ENCODE results near the gene ATP9B.
"Not testable (repeated sequence)": the region's sequence is repeated elsewhere in the genome, so short reads cannot be mapped to it uniquely, and the experiment has no call there.

ATP9B gene

GRCh38 chr18:79147014-79147413 is 77.8 kb downstream of the ATP9B start:
- DNase-seq = no peak

GRCh38 chr18:79151191-79151590 is 82.0 kb downstream of the ATP9B start:
- DNase-seq = no peak

- DNase-seq = no peak
These were observed 87.1 kb downstream of the ATP9B start for GRCh38 chr18:79156327-79156726.

- no peak for DNase-seq
These were observed 95.5 kb downstream of the ATP9B start for GRCh38 chr18:79164706-79165105.

- DNase-seq = no peak
These were observed 97.5 kb downstream of the ATP9B start for GRCh38 chr18:79166702-79167101.

GRCh38 chr18:79167526-79168190 is 98.5 kb downstream of the ATP9B start:
- no peak for DNase-seq

GRCh38 chr18:79169958-79170555 is 100.9 kb downstream of the ATP9B start:
- DNase-seq = no peak

- DNase-seq = not testable (repeated sequence)
These were observed 103.1 kb downstream of the ATP9B start for GRCh38 chr18:79172331-79172730.

GRCh38 chr18:79173742-79174141 is 104.5 kb downstream of the ATP9B start:
- DNase-seq = no peak

- no peak for DNase-seq
These were observed 108.9 kb downstream of the ATP9B start for GRCh38 chr18:79178113-79178531.

- no peak for DNase-seq
These were observed 113.0 kb downstream of the ATP9B start for GRCh38 chr18:79182047-79182713.

- DNase-seq = no peak
These were observed 116.5 kb downstream of the ATP9B start for GRCh38 chr18:79185648-79186047.

- DNase-seq = no peak
These were observed 117.5 kb downstream of the ATP9B start for GRCh38 chr18:79186649-79187048.

- DNase-seq = no peak
These were observed 118.5 kb downstream of the ATP9B start for GRCh38 chr18:79187532-79188277.

GRCh38 chr18:79191418-79191817 is 122.2 kb downstream of the ATP9B start:
- DNase-seq = no peak

- no peak for DNase-seq
These were observed 122.8 kb downstream of the ATP9B start for GRCh38 chr18:79191956-79192355.

- DNase-seq = no peak
These were observed 124.6 kb downstream of the ATP9B start for GRCh38 chr18:79193826-79194225.

GRCh38 chr18:79195716-79196683 is 126.8 kb downstream of the ATP9B start:
- DNase-seq = no peak

GRCh38 chr18:79197531-79197930 is 128.3 kb downstream of the ATP9B start:
- no peak for DNase-seq

GRCh38 chr18:79199691-79200374 is 130.6 kb downstream of the ATP9B start:
- DNase-seq = no peak

- DNase-seq = no peak
These were observed 131.5 kb downstream of the ATP9B start for GRCh38 chr18:79200546-79201268.

Measured in activated naive CD4-positive, alpha-beta T cell treated with Interleukin-2 at 50 U/mL for 16 hours (primary cell).